HUES6 (cell line): ENCODE results near the gene ANKRD61.
A peak's percentile ranks its signal among the peaks of the same experiment; 100 is the strongest.
"Not testable (repeated sequence)": the region's sequence is repeated elsewhere in the genome, so short reads cannot be mapped to it uniquely, and the experiment has no call there.

ENCODE experiments used
- H3K27ac ChIP-seq: 2 replicates; pipeline ENCODE4 v1.7.0; 2013; ENCODE audit warnings: low read depth, mild to moderate bottlenecking, low read length, inconsistent platforms
- H3K27me3 ChIP-seq: 2 replicates; pipeline ENCODE4 v1.6.1; 2013; ENCODE audit warnings: low read length; ENCODE audit not compliant: control insufficient read depth, insufficient read depth
- H3K36me3 ChIP-seq: 2 replicates; pipeline ENCODE4 v1.6.1; 2013; ENCODE audit warnings: low read length; ENCODE audit not compliant: control insufficient read depth, insufficient read depth
- H3K4me1 ChIP-seq: 2 replicates; pipeline ENCODE4 v1.6.1; 2013; ENCODE audit warnings: low read length; ENCODE audit not compliant: control insufficient read depth, insufficient read depth
- H3K4me3 ChIP-seq: 2 replicates; pipeline ENCODE4 v1.5.1; 2013; ENCODE audit warnings: low read depth, low read length
- H3K9ac ChIP-seq: one replicate; pipeline ENCODE4 v1.6.1; 2013; ENCODE audit warnings: mild to moderate bottlenecking, low read length
- H3K9me3 ChIP-seq: 2 replicates; pipeline ENCODE4 v1.6.1; 2013; ENCODE audit warnings: low read depth, low read length; ENCODE audit not compliant: control insufficient read depth, insufficient read depth

Gene ANKRD61

DNA sequence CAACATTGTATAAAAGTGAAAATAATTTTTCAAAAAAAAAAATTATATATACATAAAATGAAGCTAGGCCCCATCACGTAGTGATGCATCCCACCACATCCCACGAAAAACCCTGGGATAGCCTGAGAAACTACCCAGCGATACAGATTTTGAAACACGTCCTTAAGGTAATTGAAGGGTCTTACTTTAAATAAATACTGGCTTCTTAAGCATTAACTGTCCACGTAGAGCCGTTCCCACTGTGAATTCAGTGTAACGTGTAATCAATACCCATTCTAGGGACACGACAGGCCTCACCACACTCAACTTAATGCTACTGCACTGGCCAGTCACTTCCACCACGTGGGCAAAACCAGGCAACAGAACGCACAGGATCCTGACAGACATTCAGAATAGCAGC lies 4.0 kb downstream of the ANKRD61 start:
- H3K36me3 ChIP-seq, result peaks cover 90% of the 10 kb centered on the region
- no peaks in the 10 kb centered on the region for H3K9me3 ChIP-seq
- no peak overlapping the region for H3K27ac ChIP-seq
- H3K4me3 ChIP-seq, result no peak overlapping the region
- H3K27me3 ChIP-seq, result no peaks in the 10 kb centered on the region
- no peak overlapping the region for H3K9ac ChIP-seq
- no peaks in the 10 kb centered on the region for H3K4me1 ChIP-seq

- Histone ChIP-seq H3K27me3 (no peaks in the 10 kb centered on the region), H3K9me3 (no peaks in the 10 kb centered on the region), H3K4me3 (no peak overlapping the region), H3K27ac (no peak overlapping the region), H3K4me1 (no peaks in the 10 kb centered on the region), H3K9ac (no peak overlapping the region), H3K36me3 (peaks cover 90% of the 10 kb centered on the region)
Measured at GRCh38 chr7:6035686-6036085, 4.5 kb downstream of the ANKRD61 start.

GRCh38 chr7:6049780-6050179 lies 18.6 kb downstream of the ANKRD61 start:
- Histone ChIP-seq H3K36me3 (peaks cover 75% of the 10 kb centered on the region), H3K27me3 (no peaks in the 10 kb centered on the region), H3K4me1 (no peaks in the 10 kb centered on the region), H3K9ac (no peak overlapping the region), H3K27ac (no peak overlapping the region), H3K9me3 (no peaks in the 10 kb centered on the region), H3K4me3 (no peak overlapping the region)

DNA sequence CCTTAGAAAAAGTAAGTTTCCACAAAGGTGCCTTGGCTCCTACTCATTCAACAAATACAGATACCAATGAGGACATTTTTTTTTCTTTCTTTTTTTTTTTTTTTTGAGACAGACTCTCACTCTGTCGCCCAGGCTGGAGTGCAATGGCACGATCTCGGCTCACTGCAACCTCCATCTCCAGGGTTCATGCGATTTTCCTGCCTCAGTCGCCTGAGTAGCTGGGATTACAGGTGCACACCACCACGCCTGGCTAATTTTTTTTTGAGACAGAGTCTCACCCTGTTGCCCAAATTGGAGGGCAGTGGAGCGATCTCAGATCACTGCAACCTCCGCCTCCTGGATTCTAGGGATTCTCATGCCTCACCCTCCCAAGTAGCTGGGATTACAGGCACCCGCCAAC lies 20.0 kb downstream of the ANKRD61 start:
- H3K36me3 ChIP-seq, result peaks cover 66% of the 10 kb centered on the region
- not testable (repeated sequence) for H3K9me3 ChIP-seq, H3K9ac ChIP-seq, H3K27ac ChIP-seq, H3K27me3 ChIP-seq, H3K4me1 ChIP-seq, H3K4me3 ChIP-seq

- H3K36me3 ChIP-seq, result peaks cover 24% of the 10 kb centered on the region
- no peak overlapping the region for H3K4me3 ChIP-seq
- no peaks in the 10 kb centered on the region for H3K9me3 ChIP-seq
- H3K27me3 ChIP-seq, result no peaks in the 10 kb centered on the region
- no peak overlapping the region for H3K27ac ChIP-seq
- no peak overlapping the region for H3K9ac ChIP-seq
- peaks cover 4% of the 10 kb centered on the region; the same call in 1 of the 2 replicates for H3K4me1 ChIP-seq
Measured at GRCh38 chr7:6056616-6057015, 25.4 kb downstream of the ANKRD61 start.

GRCh38 chr7:6057316-6058129 lies 26.3 kb downstream of the ANKRD61 start:
- peak overlapping the region; percentile 11 for H3K9ac ChIP-seq
- H3K36me3 ChIP-seq, result peaks cover 20% of the 10 kb centered on the region
- H3K27ac ChIP-seq, result no peak overlapping the region
- no peaks in the 10 kb centered on the region for H3K9me3 ChIP-seq
- H3K4me3 ChIP-seq, result peak overlapping the region; percentile 89
- H3K27me3 ChIP-seq, result no peaks in the 10 kb centered on the region
- H3K4me1 ChIP-seq, result peaks cover 4% of the 10 kb centered on the region; the same call in 1 of the 2 replicates

GRCh38 chr7:6059941-6060340 lies 28.8 kb downstream of the ANKRD61 start:
- H3K9ac ChIP-seq, H3K27ac ChIP-seq, H3K9me3 ChIP-seq, H3K4me1 ChIP-seq, H3K27me3 ChIP-seq, H3K4me3 ChIP-seq, H3K36me3 ChIP-seq: not testable (repeated sequence)

DNA sequence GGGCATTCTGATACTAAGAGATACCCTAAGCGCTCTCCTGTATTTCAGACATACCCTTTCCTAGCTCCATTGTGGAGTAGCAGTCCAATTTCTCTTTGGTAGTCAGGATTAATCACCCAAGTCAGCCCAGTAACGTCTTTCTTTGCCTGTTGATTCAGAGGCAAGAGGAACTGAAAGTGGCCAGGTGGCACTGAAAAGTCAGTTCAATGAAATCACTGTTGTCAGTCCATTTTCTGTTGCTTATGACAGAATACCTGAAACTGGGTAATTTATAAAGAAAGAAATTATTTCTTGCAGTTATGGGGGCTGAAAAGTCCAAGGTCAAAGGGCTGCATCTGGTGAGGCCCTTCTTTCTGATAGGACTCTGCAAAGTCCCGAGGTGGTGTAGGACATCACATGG lies 40.2 kb downstream of the ANKRD61 start:
- no peak overlapping the region for H3K27ac ChIP-seq
- no peaks in the 10 kb centered on the region for H3K4me1 ChIP-seq
- H3K9me3 ChIP-seq, result no peaks in the 10 kb centered on the region
- H3K36me3 ChIP-seq, result no peaks in the 10 kb centered on the region
- no peak overlapping the region for H3K9ac ChIP-seq
- no peak overlapping the region for H3K4me3 ChIP-seq
- H3K27me3 ChIP-seq, result no peaks in the 10 kb centered on the region

DNA sequence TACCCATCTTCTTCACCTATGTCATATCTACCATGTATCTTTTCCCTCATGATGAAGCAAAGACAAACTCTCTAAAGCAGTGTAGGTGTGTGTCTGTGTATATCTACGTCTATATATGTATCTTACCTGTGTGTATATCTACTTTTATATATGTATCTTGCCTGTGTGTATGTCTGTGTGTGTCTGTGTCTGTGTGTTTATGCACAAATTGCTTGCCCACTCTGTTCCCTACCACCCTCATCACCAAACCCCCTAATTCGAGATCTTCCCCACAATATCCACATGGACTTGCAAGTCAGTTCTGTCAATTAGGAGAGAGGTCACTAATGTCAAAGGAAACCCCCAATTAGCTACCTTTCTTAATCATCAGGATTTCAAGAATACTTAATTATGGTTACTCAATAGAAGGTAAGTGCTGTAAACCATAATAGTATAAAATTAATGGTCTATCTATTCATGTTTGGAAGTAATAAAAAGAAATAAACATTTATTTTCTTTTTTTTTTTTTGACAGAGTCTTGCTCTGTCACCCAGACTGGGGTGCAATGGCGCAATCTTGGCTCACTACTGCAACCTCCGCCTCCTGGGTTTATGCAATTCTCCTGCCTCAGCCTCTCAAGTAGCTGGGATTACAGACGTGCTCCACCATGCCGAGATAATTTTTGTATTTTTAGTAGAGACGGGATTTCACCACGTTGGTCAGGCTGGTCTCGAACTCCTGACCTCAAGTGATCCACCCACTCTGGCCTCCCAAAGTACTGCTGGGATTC lies 43.6 kb downstream of the ANKRD61 start:
- Histone ChIP-seq H3K27ac (no peak overlapping the region), H3K4me3 (no peak overlapping the region), H3K9me3 (no peaks in the 10 kb centered on the region), H3K27me3 (no peaks in the 10 kb centered on the region), H3K9ac (no peak overlapping the region), H3K36me3 (no peaks in the 10 kb centered on the region), H3K4me1 (no peaks in the 10 kb centered on the region; the same call in 1 of the 2 replicates)

DNA sequence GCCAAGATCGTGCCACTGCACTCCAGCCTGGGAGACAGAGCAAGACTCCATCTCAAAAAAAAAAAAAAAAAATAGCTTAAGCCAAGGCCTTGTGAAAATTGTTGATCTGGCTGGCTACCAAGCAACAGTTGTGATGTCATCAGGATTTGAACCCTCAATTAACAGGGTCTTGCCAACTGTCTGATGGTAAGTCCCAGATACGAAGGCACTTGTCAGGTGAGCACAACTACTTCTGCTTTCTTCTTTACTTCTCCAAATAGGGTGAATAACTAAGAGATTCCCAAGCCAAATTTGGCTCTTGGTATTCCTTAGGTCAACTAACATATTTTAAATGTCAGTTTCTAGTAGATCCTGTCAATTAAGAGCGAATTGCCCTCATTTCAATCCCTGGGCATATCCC lies 47.4 kb downstream of the ANKRD61 start:
- Histone ChIP-seq H3K9me3 (no peaks in the 10 kb centered on the region), H3K36me3 (no peaks in the 10 kb centered on the region), H3K27me3 (no peaks in the 10 kb centered on the region), H3K9ac (no peak overlapping the region), H3K27ac (no peak overlapping the region), H3K4me1 (no peaks in the 10 kb centered on the region; the same call in 1 of the 2 replicates), H3K4me3 (no peak overlapping the region)

DNA sequence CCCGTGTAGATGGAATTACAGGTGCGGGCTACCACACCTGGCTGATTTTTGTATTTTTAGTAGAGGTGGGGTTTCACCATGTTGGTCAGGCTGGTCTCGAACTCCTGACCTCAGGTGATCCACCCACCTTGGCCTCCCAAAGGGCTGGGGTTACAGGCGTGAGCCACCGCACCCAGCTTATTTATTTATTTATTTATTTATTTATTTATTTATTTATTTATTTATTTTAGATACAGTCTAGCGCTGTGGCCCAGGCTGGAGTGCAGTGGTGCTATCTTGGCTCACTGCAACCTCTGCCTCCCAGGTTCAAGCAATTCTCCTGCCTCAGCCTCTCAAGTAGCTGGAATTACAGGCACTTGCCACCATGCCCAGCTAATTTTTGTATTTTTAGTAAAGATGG lies 51.9 kb downstream of the ANKRD61 start:
- H3K4me1 ChIP-seq, H3K27me3 ChIP-seq, H3K9ac ChIP-seq, H3K9me3 ChIP-seq, H3K4me3 ChIP-seq, H3K27ac ChIP-seq, H3K36me3 ChIP-seq: not testable (repeated sequence)
